Measurements from ENCODE around the gene RABGGTA.

DNA sequence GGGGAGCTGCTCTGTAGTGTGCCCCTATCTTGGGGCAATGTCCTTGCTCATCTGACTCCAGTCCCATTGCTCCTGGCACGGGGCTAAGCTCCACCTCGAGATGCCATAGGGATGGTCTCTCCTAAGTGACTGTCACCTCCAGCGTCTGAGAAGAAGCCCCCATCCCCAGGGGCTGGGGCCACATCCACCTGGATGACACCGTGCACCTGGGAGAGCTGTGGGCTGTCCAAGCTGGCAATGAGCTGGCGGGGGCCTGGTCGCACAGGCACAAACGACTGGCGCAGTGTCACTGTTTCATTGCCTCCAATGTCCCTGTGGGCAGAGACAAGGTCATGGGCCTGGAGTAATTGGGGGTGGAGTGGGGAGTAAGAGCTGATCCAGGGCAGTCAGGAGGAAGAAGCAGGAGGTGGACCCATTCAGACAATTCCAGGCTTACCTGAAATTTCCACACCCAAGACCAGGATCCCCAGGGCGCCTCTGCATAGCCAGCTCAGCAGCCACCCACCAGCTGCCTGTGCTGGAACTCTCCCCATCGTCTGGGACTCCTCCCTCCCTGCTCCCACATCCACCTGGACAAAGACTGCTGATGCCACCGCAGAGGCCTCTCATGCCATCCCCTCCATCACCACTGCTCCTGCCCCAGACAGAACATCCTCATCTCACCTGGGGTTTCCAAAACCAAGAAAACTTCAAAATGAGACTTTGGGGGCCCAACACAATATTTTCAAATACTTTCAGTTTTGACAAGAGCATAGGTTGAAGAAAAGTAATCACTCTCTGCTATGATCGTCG, 22.0 kb downstream of the RABGGTA start:
- TF ChIP-seq CTCF (IDR thresholded peaks at IDR 0.05 in 4 of 5, conservative IDR thresholded peaks at IDR 0.05 in 1 of 5) = no peak
- no peak for TF ChIP-seq POLR2A (IDR thresholded peaks at IDR 0.05)

All from gastrocnemius medialis (tissue), 4 donors.